GM12878 (cell line): Measurements from ENCODE around the gene CDH15. TPM values are rescaled to one million over a fixed set of nuclear protein-coding genes. Genes with fewer than 3 reads are reported as not detected.

ENCODE experiments used
- ATAC-seq: fragments of 200-7000 bp; cut with Tn5 transposase; 3 replicates; pipeline ENCODE4 v1.9.1; 2020; ENCODE audit warnings: mild to moderate bottlenecking, moderate library complexity
- Bru-seq: library from RNA; stranded (reverse); fragments of 400-500 nt; gene quantifications from one replicate; lab custom pipeline; 2021; lab: Mats Ljungman, UMichigan
- BruChase-seq, 2 experiments: library from RNA; stranded (reverse); fragments of 400-500 nt; gene quantifications; one replicate each; lab custom pipeline; 2021; lab: Mats Ljungman, UMichigan
- BruUV-seq: library from RNA; stranded (reverse); fragments of 400-500 nt; replicated peaks from 2 replicates; lab custom pipeline; 2021; lab: Mats Ljungman, UMichigan
- CTCF ChIA-PET: fragments of 300-600 bp; sonication (Branson Sonifier 250); formaldehyde crosslinking; extraction: SDS; loops from one replicate; lab custom pipeline; 2021; ENCODE audit warnings: inconsistent platforms; lab: Yijun Ruan, JAX
- POLR2A ChIA-PET: fragments of 350-600 bp; formaldehyde crosslinking; extraction: SDS; loops from one replicate; lab custom pipeline; 2021; ENCODE audit warnings: inconsistent platforms; lab: Charles Lee
- RAD21 ChIA-PET: fragments of 300-600 bp; sonication (Branson Sonifier 250); formaldehyde crosslinking; loops from one replicate; lab custom pipeline; 2023; ENCODE audit warnings: antibody characterized with exemption; ENCODE audit not compliant: unreplicated experiment; lab: Charles Lee
- SMC1A ChIA-PET: fragments of 300-600 bp; sonication (Branson Sonifier 250); formaldehyde crosslinking; loops from one replicate; lab custom pipeline; 2023; ENCODE audit not compliant: unreplicated experiment, uncharacterized antibody; lab: Charles Lee
- DNase-seq: peaks from one replicate; pipeline ENCODE4 v3.0.0-alpha.2; 2011; ENCODE audit warnings: low read depth, low spot score
- FAIRE-seq: peaks from 3 replicates; lab custom pipeline; 2011; peaks lifted over from hg19 to GRCh38; lab: Jason Lieb, UNC
- H2AFZ ChIP-seq: 2 replicates; pipeline ENCODE4 v1.6.0; 2011; ENCODE audit warnings: low read depth, low read length, control low read depth; ENCODE audit not compliant: control insufficient read depth
- H3K27ac ChIP-seq: 2 replicates; pipeline ENCODE4 v1.5.1; 2011; ENCODE audit warnings: control low read depth; ENCODE audit not compliant: control insufficient read depth, insufficient read depth
- H3K27me3 ChIP-seq, 2 experiments: replicated peaks in 1 of 2; 2 replicates each; pipeline versions ENCODE4 v1.6.0 to v1.6.1; 2011; ENCODE audit warnings: low read length in 1 of 2; ENCODE audit not compliant: control insufficient read depth in 2 of 2, insufficient read depth in 2 of 2
- H3K36me3 ChIP-seq, 2 experiments: 2 replicates each; pipeline ENCODE4 v1.5.1; 2011; ENCODE audit warnings: low read length in 1 of 2; ENCODE audit not compliant: control insufficient read depth in 2 of 2, insufficient read depth in 2 of 2
- H3K4me1 ChIP-seq: 2 replicates; pipeline ENCODE4 v1.6.1; 2011; ENCODE audit warnings: mild to moderate bottlenecking, low read length, moderate library complexity, mixed read lengths; ENCODE audit not compliant: control insufficient read depth, insufficient read depth
- H3K4me2 ChIP-seq: 2 replicates; pipeline ENCODE4 v1.6.0; 2011; ENCODE audit warnings: control low read depth; ENCODE audit not compliant: control insufficient read depth, insufficient read depth
- H3K4me3 ChIP-seq: fragments of 200-600 bp; sonication (generic); 2 replicates; pipeline ENCODE4 v1.5.1; 2016
- H3K79me2 ChIP-seq: 2 replicates; pipeline ENCODE4 v1.6.0; 2011; ENCODE audit warnings: low read length; ENCODE audit not compliant: control insufficient read depth, insufficient read depth
- H3K9ac ChIP-seq: 2 replicates; pipeline ENCODE4 v1.8.0; 2011; ENCODE audit warnings: low read length, control low read depth, mixed read lengths; ENCODE audit not compliant: control insufficient read depth, insufficient read depth
- H3K9me3 ChIP-seq: replicated peaks from 3 replicates; pipeline ENCODE4 v1.5.1; 2011; ENCODE audit warnings: mild to moderate bottlenecking, low read length; ENCODE audit not compliant: control insufficient read depth, insufficient read depth
- H4K20me1 ChIP-seq: 2 replicates; pipeline ENCODE4 v1.6.0; 2011; ENCODE audit not compliant: control insufficient read depth, insufficient read depth
- BACH1 ChIP-seq: fragments of 450-650 bp; IDR thresholded peaks from 2 replicates; pipeline ENCODE4 v1.6.1; 2017; ENCODE audit warnings: mild to moderate bottlenecking, borderline replicate concordance
- CBFB ChIP-seq: IDR thresholded peaks from 2 replicates; pipeline ENCODE4 v1.6.1; 2016; ENCODE audit warnings: antibody characterized with exemption, low read depth
- MYB ChIP-seq: fragments of 150-350 bp; IDR thresholded peaks from 2 replicates; pipeline ENCODE4 v1.6.1; 2014; ENCODE audit warnings: mild to moderate bottlenecking, low read depth, low read length, borderline replicate concordance
- NFYB ChIP-seq: IDR thresholded peaks from 2 replicates; pipeline ENCODE4 v1.6.1; 2011; ENCODE audit warnings: low read depth, mild to moderate bottlenecking, low read length, improper control_type of control experiment, moderate library complexity; ENCODE audit not compliant: insufficient read depth
- PAX5 ChIP-seq: IDR thresholded peaks from 2 replicates; pipeline ENCODE4 v1.6.1; 2011; ENCODE audit warnings: low read depth, low read length, borderline replicate concordance
- POLR2A ChIP-seq: IDR thresholded peaks from 2 replicates; pipeline ENCODE4 v1.6.1; 2011; ENCODE audit warnings: low read depth, mild to moderate bottlenecking, low read length
- RB1 ChIP-seq: fragments of 450-650 bp; formaldehyde crosslinking; IDR thresholded peaks from 2 replicates; pipeline ENCODE4 v1.6.1; 2017; ENCODE audit warnings: mild to moderate bottlenecking, borderline replicate concordance
- TCF12 ChIP-seq: IDR thresholded peaks from 2 replicates; pipeline ENCODE4 v1.6.1; 2011; ENCODE audit warnings: low read depth, mild to moderate bottlenecking, low read length
- WGBS: methylation state at CpG from one replicate; pipeline ENCODE4 v1.1.6; 2016; ENCODE audit warnings: low lambda C conversion rate; ENCODE audit not compliant: insufficient replicate concordance, insufficient coverage; ENCODE audit errors: missing lambda C conversion rate; 5-methylcytosine and 5-hydroxymethylcytosine counted together
- in situ Hi-C: fragments of 300-500 bp; cut with MboI; formaldehyde crosslinking; loops from 9 replicates; pipeline ENCODE4 v1.14.3; 2018; ENCODE audit warnings: mixed read lengths
- intact Hi-C: fragments of 100-400 bp; cut with micrococcal nuclease; formaldehyde crosslinking; loops from one replicate; pipeline ENCODE4 v1.14.2; 2022; ENCODE audit not compliant: unreplicated experiment
- long read RNA-seq, 2 experiments: library from polyadenylated mRNA; unstranded; transcript quantifications; one replicate each; pipeline ENCODE4 v2.0.0, GENCODE V29; 2019 to 2020
- polyA minus RNA-seq, 3 experiments: library from RNA; depleted of rRNA, polyadenylated mRNA; stranded (reverse); fragments of >200 nt; gene quantifications; 2 replicates each; pipeline ENCODE4 v1.2.3, GENCODE V29; 2011
- polyA plus RNA-seq, 11 experiments: library from polyadenylated mRNA; depleted of rRNA in 4 of 11; unstranded in 6 of 11; stranded (reverse) in 5 of 11; fragments of >200 nt; fragmentation: Nextera tagmentation in 4 of 11; fragmentation: Illumina TruSeq in 1 of 11; extraction: Ambion mirVana in 4 of 11; extraction: Trizol in 1 of 11; gene quantifications; 1 replicate in 1 of 11; 2 replicates in 10 of 11; pipeline versions ENCODE4 v1.2.1 to v1.2.3, GENCODE V29; 2011 to 2016; ENCODE audit warnings: inconsistent platforms in 2 of 11, missing spikeins in 2 of 11, low read depth in 1 of 11
- total RNA-seq, 4 experiments: library from RNA; depleted of rRNA in 3 of 4; stranded (reverse); fragments of >200 nt in 3 of 4; fragmentation: Illumina TruSeq in 1 of 4; extraction: Trizol in 1 of 4; gene quantifications; 2 replicates each; pipeline versions ENCODE4 v1.2.1 to v1.2.3, GENCODE V29; 2013 to 2021
- TF ChIP-seq, protein P1 (sequence below): fragments of 450-650 bp; formaldehyde crosslinking; IDR thresholded peaks from 2 replicates; pipeline ENCODE4 v1.5.0; 2022; ENCODE audit warnings: mild to moderate bottlenecking, missing genetic modification characterization
- TF ChIP-seq, protein P2 (sequence below): fragments of 150-350 bp; IDR thresholded peaks from 2 replicates; pipeline ENCODE4 v1.6.1; 2016; ENCODE audit warnings: low read depth, low read length

The CDH15 gene
- total RNA-seq (2013; cell fraction: nucleolus; rRNA removed): not detected in 2 replicates
- total RNA-seq (2014; rRNA removed) (0.06 TPM in 1 of 2 replicates, not detected in the other), total RNA-seq (2014; rRNA removed; fragmentation: Illumina TruSeq; extraction: Trizol) (not detected in 2 replicates), total RNA-seq (2021) (not detected in 2 replicates), polyA plus RNA-seq (2011; rRNA removed) (not detected in 2 replicates), polyA plus RNA-seq (2014; fragmentation: Illumina TruSeq; extraction: Trizol) (not detected in 2 replicates), polyA plus RNA-seq (2014; fragmentation: Nextera tagmentation; extraction: Ambion mirVana) (under 1 TPM in 1 of 2 experiments, not detected in 1; 0.02 TPM), polyA plus RNA-seq (2014; rRNA removed) (0.05 TPM in 1 of 2 replicates, not detected in the other), polyA plus RNA-seq (2016; fragmentation: Nextera tagmentation; extraction: Ambion mirVana) (not detected), polyA minus RNA-seq (2011; rRNA and poly(A)+ RNA removed) (not detected in 2 replicates), Bru-seq, nascent RNA (percentile 11 among the genes with signal in this experiment), BruChase-seq, experiment 1, labeled RNA remaining after a 6-hour chase (percentile 4 among the genes with signal in this experiment), BruChase-seq, experiment 2, labeled RNA remaining after a 2-hour chase (not detected)
- not detected for polyA plus RNA-seq (2011; ENCODE audit: low read depth)
- not detected in 2 replicates for polyA plus RNA-seq (2011; cell fraction: cytosol; rRNA removed)
- polyA plus RNA-seq (2011; cell fraction: nucleus; rRNA removed): not detected in 2 replicates
- polyA plus RNA-seq (2012): 0.20 TPM in 1 of 2 replicates, not detected in the other
- polyA minus RNA-seq (2011; cell fraction: cytosol; rRNA and poly(A)+ RNA removed): not detected in 2 replicates
- not detected in 2 replicates for polyA minus RNA-seq (2011; cell fraction: nucleus; rRNA and poly(A)+ RNA removed)
- long read RNA-seq, experiment 1: 0 reads
- long read RNA-seq, experiment 2: 0 reads

DNA sequence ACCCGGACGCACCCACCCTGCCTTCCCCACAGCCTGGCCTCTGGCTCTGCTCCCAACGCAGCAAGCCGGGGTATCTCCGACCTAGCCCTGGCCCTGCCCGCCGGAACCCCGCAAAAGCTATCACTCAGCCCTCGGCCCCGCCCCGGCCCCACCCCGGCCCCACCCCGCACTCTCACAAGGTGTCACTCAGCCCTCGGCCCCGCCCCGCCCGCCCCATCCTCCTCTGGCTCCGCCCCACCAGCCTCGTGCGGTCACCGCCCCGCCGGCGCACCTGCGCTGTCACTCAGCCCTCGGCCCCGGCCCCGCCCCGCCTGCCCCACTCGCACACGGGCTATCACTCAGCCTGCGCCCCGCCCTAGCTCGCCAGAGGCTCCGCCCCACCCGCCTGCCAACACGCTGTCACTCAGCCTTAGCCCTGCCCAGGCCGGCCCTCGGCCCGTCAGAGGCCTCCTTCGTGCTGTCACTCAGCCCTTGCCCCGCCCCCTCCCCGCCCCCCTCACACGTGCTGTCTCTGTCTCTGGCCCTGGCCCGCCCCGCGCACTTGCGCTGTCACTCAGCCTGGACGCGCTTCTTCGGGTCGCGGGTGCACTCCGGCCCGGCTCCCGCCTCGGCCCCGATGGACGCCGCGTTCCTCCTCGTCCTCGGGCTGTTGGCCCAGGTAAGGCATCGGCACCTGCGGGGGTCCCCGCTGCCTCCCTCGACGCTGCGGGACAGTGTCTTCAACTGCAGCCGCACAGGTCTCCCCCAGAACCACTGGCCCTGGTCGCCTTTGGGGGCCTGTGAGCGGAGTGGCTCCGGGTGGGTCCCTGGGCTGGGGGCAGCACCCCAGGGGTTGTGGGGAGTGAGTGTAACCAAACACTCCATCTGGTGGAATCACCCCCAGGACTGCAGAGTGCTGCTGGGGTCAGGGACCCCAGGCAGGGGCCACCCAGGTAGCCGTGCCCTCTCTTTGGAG, at the start of gene CDH15:
Gene CDH15, plus strand, starts transcription at position 533 of the 955 bp plus-strand sequence. Its CDS starts 84 bp downstream, at position 617.
- Histone ChIP-seq H3K4me2 (peak within 1 kb of the TSS; percentile 81), H4K20me1 (no peaks in the 10 kb centered on the region; the same call in 1 of the 2 replicates), H3K4me1 (peaks cover 7% of the 10 kb centered on the region), H3K27ac (no peak within 1 kb of the TSS), H2AFZ (peak within 1 kb of the TSS; percentile 36; the same call in 1 of the 2 replicates), H3K27me3 (peaks cover 0 to 8% of the 10 kb centered on the region in 2 experiments; a peak in 3 of 4 replicates), H3K9me3 (no peaks in the 10 kb centered on the region), H3K9ac (no peak within 1 kb of the TSS; the same call in 1 of the 2 replicates), H3K79me2 (no peaks in the 10 kb centered on the region), H3K36me3 (no peaks in the 10 kb centered on the region), H3K4me3 (no peak within 1 kb of the TSS; the same call in 1 of the 2 replicates)
- FAIRE-seq (peak; percentile 75), ATAC-seq (peak; percentile 88), DNase-seq (peak; percentile 80)
- no TSS peak for BruUV-seq
- intact Hi-C loops (loop anchor here (2.0 kb wide), 2 partner anchors 21 to 45 kb away; partner anchors contain the start of gene ZNF778), in situ Hi-C loops (no loop called here)
- ChIA-PET RAD21 (interaction anchor here (0.8 to 1.4 kb wide), 9 partner anchors 21 to 434 kb away, joined by 3 to 7 read pairs (median 4); partner anchors contain the start of genes APRT, GALNS, TRAPPC2L and ZNF778), CTCF (interaction anchor here (0.7 to 1.2 kb wide), 3 partner anchors 46 to 314 kb away, joined by 3 to 4 read pairs (median 3); partner anchors contain the start of genes TRAPPC2L and ZNF778), POLR2A (interaction anchor here (0.5 to 0.6 kb wide), 2 partner anchors 377 to 466 kb away, joined by 3 read pairs; no protein-coding TSS in a partner anchor), SMC1A (interaction anchor here (0.6 to 0.8 kb wide), 2 partner anchors 45 to 200 kb away, joined by 3 read pairs; no protein-coding TSS in a partner anchor)
- WGBS: 11% methylated on average over 37 of the region's 74 CpGs
- no peak for TF ChIP-seq RB1
- no peak for TF ChIP-seq MYB
- TF ChIP-seq PAX5: peak; percentile 23; the same call in 1 of the 2 replicates
- no peak for TF ChIP-seq TCF12
- TF ChIP-seq, protein P1, sequence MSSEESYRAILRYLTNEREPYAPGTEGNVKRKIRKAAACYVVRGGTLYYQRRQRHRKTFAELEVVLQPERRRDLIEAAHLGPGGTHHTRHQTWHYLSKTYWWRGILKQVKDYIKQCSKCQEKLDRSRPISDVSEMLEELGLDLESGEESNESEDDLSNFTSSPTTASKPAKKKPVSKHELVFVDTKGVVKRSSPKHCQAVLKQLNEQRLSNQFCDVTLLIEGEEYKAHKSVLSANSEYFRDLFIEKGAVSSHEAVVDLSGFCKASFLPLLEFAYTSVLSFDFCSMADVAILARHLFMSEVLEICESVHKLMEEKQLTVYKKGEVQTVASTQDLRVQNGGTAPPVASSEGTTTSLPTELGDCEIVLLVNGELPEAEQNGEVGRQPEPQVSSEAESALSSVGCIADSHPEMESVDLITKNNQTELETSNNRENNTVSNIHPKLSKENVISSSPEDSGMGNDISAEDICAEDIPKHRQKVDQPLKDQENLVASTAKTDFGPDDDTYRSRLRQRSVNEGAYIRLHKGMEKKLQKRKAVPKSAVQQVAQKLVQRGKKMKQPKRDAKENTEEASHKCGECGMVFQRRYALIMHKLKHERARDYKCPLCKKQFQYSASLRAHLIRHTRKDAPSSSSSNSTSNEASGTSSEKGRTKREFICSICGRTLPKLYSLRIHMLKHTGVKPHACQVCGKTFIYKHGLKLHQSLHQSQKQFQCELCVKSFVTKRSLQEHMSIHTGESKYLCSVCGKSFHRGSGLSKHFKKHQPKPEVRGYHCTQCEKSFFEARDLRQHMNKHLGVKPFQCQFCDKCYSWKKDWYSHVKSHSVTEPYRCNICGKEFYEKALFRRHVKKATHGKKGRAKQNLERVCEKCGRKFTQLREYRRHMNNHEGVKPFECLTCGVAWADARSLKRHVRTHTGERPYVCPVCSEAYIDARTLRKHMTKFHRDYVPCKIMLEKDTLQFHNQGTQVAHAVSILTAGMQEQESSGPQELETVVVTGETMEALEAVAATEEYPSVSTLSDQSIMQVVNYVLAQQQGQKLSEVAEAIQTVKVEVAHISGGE (CRISPR knock-in tag): no peak
- no peak for TF ChIP-seq POLR2A
- TF ChIP-seq, protein P2, sequence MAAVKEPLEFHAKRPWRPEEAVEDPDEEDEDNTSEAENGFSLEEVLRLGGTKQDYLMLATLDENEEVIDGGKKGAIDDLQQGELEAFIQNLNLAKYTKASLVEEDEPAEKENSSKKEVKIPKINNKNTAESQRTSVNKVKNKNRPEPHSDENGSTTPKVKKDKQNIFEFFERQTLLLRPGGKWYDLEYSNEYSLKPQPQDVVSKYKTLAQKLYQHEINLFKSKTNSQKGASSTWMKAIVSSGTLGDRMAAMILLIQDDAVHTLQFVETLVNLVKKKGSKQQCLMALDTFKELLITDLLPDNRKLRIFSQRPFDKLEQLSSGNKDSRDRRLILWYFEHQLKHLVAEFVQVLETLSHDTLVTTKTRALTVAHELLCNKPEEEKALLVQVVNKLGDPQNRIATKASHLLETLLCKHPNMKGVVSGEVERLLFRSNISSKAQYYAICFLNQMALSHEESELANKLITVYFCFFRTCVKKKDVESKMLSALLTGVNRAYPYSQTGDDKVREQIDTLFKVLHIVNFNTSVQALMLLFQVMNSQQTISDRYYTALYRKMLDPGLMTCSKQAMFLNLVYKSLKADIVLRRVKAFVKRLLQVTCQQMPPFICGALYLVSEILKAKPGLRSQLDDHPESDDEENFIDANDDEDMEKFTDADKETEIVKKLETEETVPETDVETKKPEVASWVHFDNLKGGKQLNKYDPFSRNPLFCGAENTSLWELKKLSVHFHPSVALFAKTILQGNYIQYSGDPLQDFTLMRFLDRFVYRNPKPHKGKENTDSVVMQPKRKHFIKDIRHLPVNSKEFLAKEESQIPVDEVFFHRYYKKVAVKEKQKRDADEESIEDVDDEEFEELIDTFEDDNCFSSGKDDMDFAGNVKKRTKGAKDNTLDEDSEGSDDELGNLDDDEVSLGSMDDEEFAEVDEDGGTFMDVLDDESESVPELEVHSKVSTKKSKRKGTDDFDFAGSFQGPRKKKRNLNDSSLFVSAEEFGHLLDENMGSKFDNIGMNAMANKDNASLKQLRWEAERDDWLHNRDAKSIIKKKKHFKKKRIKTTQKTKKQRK: no peak
- 0 out of 2 replicates have a peak, but pooled peaks have one; percentile 21 for TF ChIP-seq NFYB
- no peak for TF ChIP-seq BACH1
- no peak for TF ChIP-seq CBFB
